Measurements from ENCODE around the gene PPP2R2C.

The PPP2R2C gene

GRCh38 chr4:6364581-6364980 is 107.8 kb downstream of the PPP2R2C start:
- no peak for DNase-seq
- intact Hi-C loops (cut with DNase I), result no loop called here

DNA sequence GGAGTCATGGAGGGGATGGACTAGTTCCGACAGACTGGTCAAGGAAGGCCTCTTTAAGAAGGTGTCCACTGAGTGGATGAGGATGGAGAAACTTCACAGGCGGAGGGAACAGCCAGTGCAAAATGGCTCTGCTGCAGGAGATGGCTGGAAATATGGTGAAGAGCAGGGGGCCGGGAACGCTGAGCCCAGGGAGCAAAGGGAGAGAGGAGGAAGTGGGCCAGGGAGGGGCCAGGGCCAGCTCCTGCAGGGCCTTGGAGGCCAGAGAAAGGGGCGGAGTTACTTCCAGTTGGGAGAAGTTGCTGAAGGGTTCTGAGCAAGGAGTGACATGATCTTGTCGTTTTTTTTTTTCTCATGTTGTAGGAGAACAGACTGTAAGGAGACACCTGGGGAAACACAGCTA is 108.3 kb downstream of the PPP2R2C start:
- intact Hi-C loops (cut with DNase I), result no loop called here
- no peak for DNase-seq

DNA sequence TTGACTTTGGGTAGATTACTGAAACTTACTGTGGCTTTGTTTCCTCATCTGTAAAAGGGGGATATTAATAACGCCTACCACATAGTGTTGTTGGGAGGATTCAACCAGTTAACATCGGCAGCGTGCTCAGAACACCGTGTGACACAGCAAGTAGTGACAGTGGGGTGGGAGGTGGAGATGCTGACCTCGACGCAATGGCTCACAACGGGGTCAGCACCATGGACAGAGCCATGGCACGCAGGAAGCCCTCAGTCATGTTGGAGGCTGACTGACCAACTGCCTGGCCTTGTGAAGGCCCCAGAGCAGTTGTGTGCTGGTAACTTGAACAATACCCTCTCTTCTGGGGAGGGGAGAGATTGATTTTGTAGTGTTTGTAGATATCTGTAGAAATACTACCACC is 109.5 kb downstream of the PPP2R2C start:
- intact Hi-C loops (cut with DNase I), result no loop called here
- no peak for DNase-seq

DNA sequence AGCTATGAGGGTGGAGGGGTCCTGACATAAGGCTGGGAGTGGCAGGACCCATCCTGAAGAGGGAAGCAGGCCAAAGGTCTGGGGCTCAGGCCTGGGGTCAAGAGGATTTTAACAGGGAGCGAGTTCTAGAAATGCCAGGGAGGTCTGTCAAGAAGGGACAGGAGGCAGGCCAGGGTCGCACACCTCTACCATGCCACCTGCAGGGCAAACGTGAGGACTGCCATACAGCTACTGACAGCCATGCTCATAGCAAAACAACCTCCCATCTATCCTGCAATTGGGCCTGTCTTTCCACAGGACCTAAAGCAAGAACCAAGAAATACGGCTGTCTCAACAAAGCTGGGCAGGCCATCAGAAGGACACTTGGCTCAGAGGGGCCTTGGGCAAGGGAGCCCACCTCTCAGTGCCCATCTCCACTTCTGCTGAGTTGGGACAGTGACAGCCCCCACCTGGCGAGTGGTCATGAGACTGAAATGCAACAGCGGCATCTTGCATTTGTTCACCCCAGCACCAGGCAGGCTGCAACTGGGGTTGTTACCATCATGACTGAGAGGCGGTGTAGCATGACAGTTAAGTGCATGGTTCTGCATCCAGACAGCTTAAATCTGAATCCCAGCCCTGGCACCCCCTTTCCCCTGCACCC is 110.0 kb downstream of the PPP2R2C start:
- no peak for DNase-seq
- intact Hi-C loops (cut with DNase I), result no loop called here

DNA sequence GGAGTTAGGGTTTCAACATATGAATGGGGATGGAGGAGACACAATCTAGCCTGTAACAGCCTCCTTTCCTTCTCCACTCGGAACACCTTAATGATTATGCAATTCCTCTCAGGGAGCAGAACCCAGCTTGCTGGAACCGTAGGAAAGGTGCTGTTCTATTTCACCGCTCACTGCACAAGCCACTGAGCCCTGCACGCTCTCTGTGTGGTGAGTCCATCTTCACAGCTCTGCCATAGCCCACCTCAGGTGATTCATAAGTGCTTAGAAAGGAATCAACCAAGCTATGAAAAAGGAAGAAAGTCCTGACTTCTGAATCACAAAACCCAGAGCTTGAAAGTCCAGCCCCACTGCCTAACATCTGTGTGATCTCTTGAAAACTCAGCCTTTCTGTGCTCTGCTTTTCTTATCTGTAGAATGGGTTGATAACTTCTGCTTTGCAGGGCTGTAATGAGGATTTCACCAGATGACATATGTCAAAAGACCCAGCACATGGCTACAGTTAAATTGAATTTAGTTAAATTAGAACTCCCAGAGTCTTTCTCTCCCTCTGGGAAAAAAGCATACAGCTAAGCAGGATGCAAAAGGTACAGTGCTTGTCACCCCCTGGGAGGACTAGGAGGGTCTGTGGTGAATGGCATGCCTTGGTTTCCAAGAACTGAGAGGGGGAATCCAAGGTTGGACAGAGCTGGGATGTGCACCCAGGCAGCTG is 111.2 kb downstream of the PPP2R2C start:
- peak in 3 of 42 donors; percentile 47 to 49 (median 48) for DNase-seq
- intact Hi-C loops (cut with DNase I), result no loop called here

DNA sequence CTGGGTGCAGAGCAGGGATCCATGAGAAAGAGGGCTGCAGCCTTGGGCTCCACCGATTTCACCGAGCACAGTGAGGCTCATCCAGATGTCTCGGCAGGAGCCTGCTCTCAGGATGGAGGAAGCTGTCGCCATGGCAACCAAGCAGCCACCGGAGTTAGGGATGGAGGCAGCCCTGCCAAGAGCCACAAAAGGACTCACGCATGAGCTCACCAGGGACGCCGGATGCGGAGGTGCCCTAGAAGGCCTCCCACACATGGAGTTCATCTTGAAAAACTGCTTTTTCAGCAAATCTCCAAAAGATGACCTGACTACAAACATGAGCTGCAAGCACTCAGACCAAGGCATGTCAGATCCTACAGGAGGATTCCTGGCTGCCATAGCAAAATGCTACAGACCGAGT is 112.0 kb downstream of the PPP2R2C start:
- peak; percentile 67 to 97 (median 86) for DNase-seq
- intact Hi-C loops (cut with DNase I), result no loop called here

DNA sequence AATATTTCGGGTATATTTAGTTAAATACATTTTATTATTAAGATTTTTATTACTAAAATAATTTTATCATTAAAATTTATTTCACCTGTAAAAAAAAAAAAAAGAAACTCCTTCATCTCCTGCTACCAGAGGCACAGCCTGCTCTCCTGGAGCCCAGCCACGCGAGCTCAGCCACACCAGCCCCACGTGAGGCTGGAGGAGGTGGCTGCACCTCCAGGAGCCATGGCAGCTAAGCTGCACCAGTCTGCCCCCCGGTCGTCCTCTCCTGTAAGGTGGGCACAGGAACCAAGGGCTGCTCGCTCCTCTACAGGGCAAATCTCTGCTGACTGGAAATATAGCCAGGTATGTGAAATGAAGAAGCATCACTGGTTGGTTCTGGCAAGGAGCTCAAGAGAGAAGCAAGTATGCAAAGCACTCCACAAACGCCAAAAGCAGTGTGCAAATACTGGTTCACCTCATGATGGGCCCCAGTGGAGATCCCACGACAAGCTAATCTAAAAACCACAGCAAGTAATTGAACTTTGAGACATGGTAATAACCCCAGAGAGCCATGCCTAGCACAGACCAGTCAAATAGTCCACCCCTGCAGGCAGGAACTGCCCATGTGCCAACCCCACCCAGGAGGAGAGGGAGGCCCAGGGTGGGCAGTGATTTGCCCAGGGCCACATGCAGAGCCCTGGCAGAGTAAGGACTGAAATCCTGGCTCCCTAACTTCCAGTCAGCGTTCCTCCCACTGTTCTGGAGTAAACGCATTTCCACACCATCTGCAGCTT is 112.7 kb downstream of the PPP2R2C start:
- intact Hi-C loops (cut with DNase I), result no loop called here
- DNase-seq, result peak in 9 of 42 donors; percentile 43 to 74 (median 54)

DNA sequence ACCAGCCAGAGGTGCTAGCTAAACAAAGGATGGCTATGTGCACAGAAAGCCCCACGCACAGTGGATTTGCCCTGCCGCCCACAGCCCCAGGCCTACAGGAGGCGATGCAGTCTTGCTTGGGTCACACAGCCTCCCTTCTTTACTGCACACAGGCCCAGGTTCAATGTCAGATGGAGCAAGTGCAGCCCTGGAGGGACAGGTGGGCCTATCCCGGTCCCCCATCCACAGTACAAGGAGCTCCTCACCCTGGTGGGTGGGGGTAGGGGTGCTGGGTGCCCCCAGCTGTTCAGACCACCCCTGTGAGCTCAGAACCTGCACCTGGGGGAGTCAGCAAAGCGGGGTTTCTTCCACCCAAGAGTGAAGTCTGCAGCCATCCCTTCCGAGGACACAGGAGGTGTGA is 114.9 kb downstream of the PPP2R2C start:
- no peak for DNase-seq
- intact Hi-C loops (cut with DNase I), result no loop called here

GRCh38 chr4:6356076-6356560 is 116.3 kb downstream of the PPP2R2C start:
- intact Hi-C loops (cut with DNase I), result no loop called here

DNA sequence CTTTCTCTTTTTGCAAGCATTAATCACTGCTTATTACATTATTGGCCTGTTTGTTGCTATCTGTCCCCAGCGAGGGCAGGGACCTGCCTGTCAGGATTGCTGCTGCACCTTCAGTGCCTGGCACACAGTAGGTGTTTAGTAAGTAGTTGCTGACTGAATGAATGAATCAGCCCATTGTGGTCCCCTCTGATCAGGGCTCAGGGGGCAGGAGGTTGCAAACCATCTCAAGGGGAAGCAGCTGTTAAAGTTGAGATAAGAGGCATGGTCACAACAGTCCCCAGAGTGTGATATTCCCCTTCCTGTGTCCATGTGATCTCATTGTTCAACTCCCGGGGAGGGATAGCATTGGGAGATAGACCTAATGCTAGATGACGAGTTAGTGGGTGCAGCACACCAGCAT is 117.4 kb downstream of the PPP2R2C start:
- no peak for DNase-seq
- intact Hi-C loops (cut with DNase I), result no loop called here

More at GRCh38 chr4:6356076-6356560, 116.3 kb downstream of the PPP2R2C start:
- no peak for DNase-seq

DNA sequence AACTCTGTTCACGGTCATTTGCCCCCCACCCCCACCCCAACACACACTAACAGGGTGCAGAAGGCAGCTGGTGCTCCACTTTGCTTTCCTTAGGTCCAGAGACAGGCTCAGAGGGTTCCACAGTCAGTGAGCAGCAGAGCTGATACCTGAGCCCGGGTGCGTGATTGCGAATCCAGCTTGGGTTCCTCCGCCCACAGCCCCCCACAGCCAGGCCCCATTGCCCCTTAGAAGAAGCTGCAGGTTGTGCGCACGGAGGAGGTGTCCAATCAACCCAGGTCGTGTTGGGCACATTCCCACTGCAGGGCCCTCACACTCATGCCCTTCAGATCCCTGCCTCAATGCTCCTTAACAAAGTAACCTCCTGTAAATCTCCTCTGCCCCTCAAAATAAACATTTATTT is 117.8 kb downstream of the PPP2R2C start:
- DNase-seq, result no peak
- intact Hi-C loops (cut with DNase I), result no loop called here

DNA sequence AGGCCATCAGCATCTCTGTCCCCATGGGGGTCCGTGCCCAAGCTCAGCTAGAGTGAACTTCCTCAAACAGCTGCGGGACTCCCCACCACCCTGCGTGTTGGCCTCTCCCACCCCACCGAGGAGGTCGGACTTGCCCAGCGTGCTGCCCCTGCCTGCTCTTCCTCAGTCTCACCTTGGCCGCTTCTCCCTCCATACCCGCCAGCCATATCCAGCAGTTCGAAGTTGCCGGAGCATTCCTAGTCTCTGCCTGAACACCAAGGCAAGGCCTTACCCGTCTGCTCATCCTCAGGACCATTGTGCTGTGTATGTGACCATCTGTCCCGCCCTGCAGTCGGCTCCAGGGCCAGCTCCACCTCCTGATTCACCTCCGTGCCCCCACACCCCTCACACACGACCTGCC is 118.3 kb downstream of the PPP2R2C start:
- no peak for DNase-seq

DNA sequence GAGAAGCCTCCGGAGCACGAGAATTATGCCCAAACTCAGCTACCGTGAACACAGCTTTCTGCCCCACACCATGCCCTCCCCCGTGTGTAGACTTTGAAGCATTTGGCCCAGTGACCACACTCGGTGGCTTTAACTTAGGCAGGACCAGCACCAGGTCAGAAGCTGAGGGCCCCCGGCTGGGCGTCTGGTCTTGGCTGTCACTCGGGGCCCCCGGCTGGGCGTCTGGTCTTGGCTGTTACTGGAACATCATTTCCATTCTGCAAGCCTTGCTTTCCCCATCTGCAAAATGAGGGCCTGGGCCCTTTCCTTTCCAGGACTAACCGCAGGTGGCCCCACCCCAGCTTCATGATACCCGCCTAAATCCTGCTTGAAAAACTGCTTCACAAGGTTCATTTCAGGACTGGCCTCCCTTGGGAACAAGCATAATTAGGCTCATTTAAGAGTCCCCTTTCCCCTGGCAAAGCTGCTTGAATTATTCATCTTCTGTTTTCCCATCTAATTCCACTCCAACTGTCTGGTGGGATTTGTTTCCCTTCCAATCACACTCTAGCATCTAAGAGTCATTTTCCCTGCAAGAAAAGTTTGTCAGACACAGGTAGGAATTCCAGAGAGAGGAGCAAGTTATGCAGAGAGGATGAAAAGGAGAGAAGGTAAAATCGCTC is 120.3 kb downstream of the PPP2R2C start:
- no peak for DNase-seq
- intact Hi-C loops (cut with DNase I), result no loop called here

More for the DNA sequence above, 118.3 kb downstream of the PPP2R2C start:
- intact Hi-C loops (cut with DNase I), result no loop called here

DNA sequence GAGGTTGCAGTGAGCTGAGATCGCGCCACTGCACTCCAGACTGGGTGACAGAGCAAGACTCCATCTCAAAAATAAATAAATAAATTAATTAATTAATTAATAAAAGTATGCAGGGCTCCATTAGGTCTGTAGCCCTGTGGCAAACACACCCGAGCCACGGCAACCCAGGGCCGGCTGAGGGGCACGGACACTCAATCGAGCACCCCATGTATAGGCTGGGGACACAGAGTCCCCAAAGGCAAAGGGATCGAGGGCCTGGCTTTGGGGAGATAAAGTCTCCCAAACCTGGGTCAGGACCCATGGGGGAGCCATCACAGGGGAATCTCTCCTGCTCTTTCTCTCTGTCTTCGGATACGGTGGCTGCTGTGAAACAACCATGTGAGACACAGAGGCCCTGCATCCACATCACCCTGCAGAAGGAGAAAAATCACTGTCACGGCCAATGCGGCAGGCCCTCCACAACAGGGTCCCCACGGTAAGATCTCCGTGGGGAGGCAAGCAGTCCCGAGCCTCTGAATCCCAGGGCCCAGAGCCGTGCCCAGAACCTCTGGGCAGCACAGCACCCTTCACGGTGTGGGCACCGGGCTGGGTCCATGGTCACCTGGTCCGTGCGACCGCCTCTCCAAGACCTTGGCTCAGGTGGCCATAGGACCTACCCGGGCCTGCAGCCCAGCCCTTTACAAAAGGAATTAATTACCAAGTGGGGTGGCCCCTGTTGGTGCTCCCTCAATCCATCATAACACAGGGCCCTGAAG is 121.0 kb downstream of the PPP2R2C start:
- DNase-seq, result no peak
- intact Hi-C loops (cut with DNase I), result no loop called here

DNA sequence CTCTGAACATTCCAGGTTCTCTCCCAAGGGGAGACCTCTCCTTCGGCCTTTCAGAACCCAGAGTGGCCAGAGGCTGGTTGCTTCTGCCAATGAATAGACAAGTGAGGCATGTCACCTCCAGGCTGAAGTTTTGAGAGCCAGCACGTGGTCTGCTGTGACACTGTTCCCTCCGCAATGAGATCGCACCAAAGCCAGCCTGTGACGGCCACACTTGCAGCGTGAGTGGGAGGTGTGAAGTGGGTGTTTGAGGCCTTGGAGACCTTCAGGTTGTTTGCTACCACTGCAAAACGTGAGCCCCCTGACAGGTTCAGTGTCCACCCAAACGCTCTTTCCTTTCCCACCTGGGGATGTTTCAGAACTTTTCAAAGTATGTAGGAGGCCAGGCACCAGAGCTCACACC is 121.8 kb downstream of the PPP2R2C start:
- no peak for DNase-seq
- intact Hi-C loops (cut with DNase I), result no loop called here

DNA sequence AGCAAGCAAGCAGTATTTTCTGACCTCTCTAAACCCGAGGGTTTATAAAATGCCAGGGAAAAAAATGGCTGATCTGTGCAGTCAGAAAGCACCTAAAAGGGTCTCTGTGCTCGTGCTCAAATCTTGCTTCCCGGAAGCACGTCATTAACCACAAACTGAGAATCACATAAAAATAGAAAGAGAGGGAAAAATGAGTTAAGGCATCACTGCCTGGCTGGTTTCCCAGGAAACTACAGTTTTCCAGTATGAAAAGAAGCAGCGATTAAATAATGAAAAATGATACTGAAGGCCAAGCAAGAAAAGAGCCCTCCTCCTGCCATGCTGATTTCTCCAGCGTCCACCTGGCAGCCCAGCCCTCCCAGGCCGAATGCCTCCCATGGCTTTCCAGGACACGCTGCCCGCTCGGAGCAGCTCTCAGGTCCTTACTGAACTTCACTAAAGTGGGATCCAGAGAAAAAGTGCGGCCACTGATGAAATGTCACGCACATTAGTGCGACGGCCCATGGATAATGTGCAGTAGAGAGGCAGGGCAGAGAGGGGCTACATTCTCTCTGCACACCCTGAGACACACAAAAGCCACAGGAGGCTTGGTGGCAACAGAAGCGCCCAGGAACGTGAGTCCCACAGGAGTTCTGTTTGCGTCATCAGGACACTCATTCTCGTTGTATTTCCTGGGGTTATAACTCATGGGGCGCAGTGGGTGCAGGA is 122.4 kb downstream of the PPP2R2C start:
- DNase-seq, result no peak
- intact Hi-C loops (cut with DNase I), result no loop called here

GRCh38 chr4:6348408-6348807 is 124.0 kb downstream of the PPP2R2C start:
- intact Hi-C loops (cut with DNase I), result no loop called here

GRCh38 chr4:6347511-6348045 is 124.8 kb downstream of the PPP2R2C start:
- no peak for DNase-seq
- intact Hi-C loops (cut with DNase I), result no loop called here

More at GRCh38 chr4:6348408-6348807, 124.0 kb downstream of the PPP2R2C start:
- DNase-seq, result no peak

Measured in head of caudate nucleus (tissue), 42 donors.